ENCODE data around the gene NRXN3. TPM values are rescaled to one million over a fixed set of nuclear protein-coding genes. Genes with fewer than 3 reads are reported as not detected.

The NRXN3 gene
- total and polyA plus RNA-seq, 2 donors (not counting 1 experiment from before 2014, with no cell fraction given), result not detected

- no peak overlapping the region for H3K4me3 Mint-ChIP-seq
- Histone ChIP-seq H3K4me3 (ENCODE audit: control extremely low read depth in 1 of 5, extremely low read depth in 1 of 5, insufficient read depth in 1 of 5, low read depth in 2 of 5, low read length in 4 of 5) (no peak overlapping the region), H4K20me1 (ENCODE audit: control insufficient read depth, insufficient read depth, low read length, poor library complexity, severe bottlenecking) (no peaks in the 10 kb centered on the region), H2AFZ (ENCODE audit: insufficient read depth, low read depth, low read length, poor library complexity, severe bottlenecking) (no peak overlapping the region), H3K79me2 (ENCODE audit: control insufficient read depth, insufficient read depth, low read length) (no peaks in the 10 kb centered on the region), H3K9me3 (ENCODE audit: control extremely low read depth in 1 of 3, control insufficient read depth in 2 of 3, insufficient read depth in 1 of 3, low read length in 2 of 3) (no peaks in the 10 kb centered on the region), H3K27ac (ENCODE audit: low read length in 2 of 2) (no peak overlapping the region), H3K4me2 (replicated peaks; ENCODE audit: low read depth, low read length, poor library complexity, severe bottlenecking) (no peak overlapping the region), H3K9ac (ENCODE audit: low read length) (no peak overlapping the region), H3K36me3 (replicated peaks in 1 of 2; ENCODE audit: control extremely low read depth in 1 of 2, control insufficient read depth in 1 of 2, extremely low read depth in 1 of 2, insufficient read depth in 2 of 2, low read length in 1 of 2) (no peaks in the 10 kb centered on the region), H3K27me3 (replicated peaks in 1 of 4; ENCODE audit: control extremely low read depth in 1 of 4, control insufficient read depth in 3 of 4, insufficient read depth in 4 of 4, low read length in 3 of 4) (no peaks in the 10 kb centered on the region), H3K4me1 (ENCODE audit: control insufficient read depth in 2 of 2, insufficient read depth in 2 of 2, low read length in 2 of 2) (no peaks in the 10 kb centered on the region)
- H3K9me3 Mint-ChIP-seq (ENCODE audit: insufficient read depth), result no peaks in the 10 kb centered on the region
- WGBS (ENCODE audit: insufficient coverage), result no CpG with 5 or more reads among the region's 4 CpGs
- no peaks in the 10 kb centered on the region for H3K4me1 Mint-ChIP-seq
- no peak for TF ChIP-seq EZH2 (IDR thresholded peaks at IDR 0.05; ENCODE audit: borderline replicate concordance, insufficient read depth, low read depth, low read length, poor library complexity, severe bottlenecking)
- TF ChIP-seq CTCF (IDR thresholded peaks at IDR 0.05), result no peak
- ChIA-PET POLR2A (no interaction called here), CTCF (no interaction called here)
- H3K27me3 Mint-ChIP-seq, result no peaks in the 10 kb centered on the region
- intact Hi-C loops (cut with micrococcal nuclease), result no loop called here
- no peak for ATAC-seq (ENCODE audit: low read depth)
- DNase-seq, result no peak
- no peak overlapping the region for H3K27ac Mint-ChIP-seq
These were observed 1009.8 kb downstream of the NRXN3 start for GRCh38 chr14:79179985-79180384.

GRCh38 chr14:79180656-79181055, 1010.5 kb downstream of the NRXN3 start:
- Histone ChIP-seq H4K20me1 (ENCODE audit: control insufficient read depth, insufficient read depth, low read length, poor library complexity, severe bottlenecking) (no peaks in the 10 kb centered on the region), H3K4me2 (replicated peaks; ENCODE audit: low read depth, low read length, poor library complexity, severe bottlenecking) (no peak overlapping the region), H2AFZ (ENCODE audit: insufficient read depth, low read depth, low read length, poor library complexity, severe bottlenecking) (no peak overlapping the region), H3K4me1 (ENCODE audit: control insufficient read depth in 2 of 2, insufficient read depth in 2 of 2, low read length in 2 of 2) (no peaks in the 10 kb centered on the region), H3K9ac (ENCODE audit: low read length) (no peak overlapping the region), H3K4me3 (ENCODE audit: control extremely low read depth in 1 of 5, extremely low read depth in 1 of 5, insufficient read depth in 1 of 5, low read depth in 2 of 5, low read length in 4 of 5) (no peak overlapping the region), H3K27ac (ENCODE audit: low read length in 2 of 2) (no peak overlapping the region), H3K27me3 (replicated peaks in 1 of 4; ENCODE audit: control extremely low read depth in 1 of 4, control insufficient read depth in 3 of 4, insufficient read depth in 4 of 4, low read length in 3 of 4) (no peaks in the 10 kb centered on the region), H3K9me3 (ENCODE audit: control extremely low read depth in 1 of 3, control insufficient read depth in 2 of 3, insufficient read depth in 1 of 3, low read length in 2 of 3) (no peaks in the 10 kb centered on the region), H3K36me3 (replicated peaks in 1 of 2; ENCODE audit: control extremely low read depth in 1 of 2, control insufficient read depth in 1 of 2, extremely low read depth in 1 of 2, insufficient read depth in 2 of 2, low read length in 1 of 2) (no peaks in the 10 kb centered on the region), H3K79me2 (ENCODE audit: control insufficient read depth, insufficient read depth, low read length) (no peaks in the 10 kb centered on the region)
- H3K27ac Mint-ChIP-seq, result no peak overlapping the region
- no peak overlapping the region for H3K4me3 Mint-ChIP-seq
- CTCF ChIA-PET, result no interaction called here
- DNase-seq (no peak), ATAC-seq (ENCODE audit: low read depth) (no peak)
- intact Hi-C loops (cut with micrococcal nuclease), result no loop called here
- no peak for TF ChIP-seq EZH2 (IDR thresholded peaks at IDR 0.05; ENCODE audit: borderline replicate concordance, insufficient read depth, low read depth, low read length, poor library complexity, severe bottlenecking)
- no peak for TF ChIP-seq CTCF (IDR thresholded peaks at IDR 0.05)
- H3K4me1 Mint-ChIP-seq, result no peaks in the 10 kb centered on the region
- H3K9me3 Mint-ChIP-seq (ENCODE audit: insufficient read depth), result no peaks in the 10 kb centered on the region
- H3K27me3 Mint-ChIP-seq, result no peaks in the 10 kb centered on the region
- POLR2A ChIA-PET, result no interaction called here
- WGBS (ENCODE audit: insufficient coverage), result no CpG with 5 or more reads among the region's 4 CpGs
